HG03439 (cell line): ENCODE results near the gene ZNF770.

ENCODE experiments used
- ATAC-seq: cut with Tn5 transposase; IDR thresholded peaks from one replicate; pipeline ENCODE4 v1.9.1; 2021; ENCODE audit warnings: mild to moderate bottlenecking, moderate library complexity; ENCODE audit not compliant: unreplicated experiment

The ZNF770 gene

GRCh38 chr15:34988027-34988902 is at the start of gene ZNF770:
Gene ZNF770, minus strand, starts transcription at chr15:34988287. Its CDS starts 4,853 bp downstream, at chr15:34983434.
- peak; percentile 71 for ATAC-seq

- no peak for ATAC-seq
These were observed 40.3 kb upstream of the ZNF770 start for GRCh38 chr15:35028235-35028984.

- no peak for ATAC-seq
These were observed 35.7 kb upstream of the ZNF770 start for GRCh38 chr15:35023804-35024203.

GRCh38 chr15:35020974-35021373 is 32.9 kb upstream of the ZNF770 start:
- ATAC-seq: no peak

GRCh38 chr15:35019404-35020327 is 31.6 kb upstream of the ZNF770 start:
- ATAC-seq: no peak

- no peak for ATAC-seq
These were observed 26.2 kb upstream of the ZNF770 start for GRCh38 chr15:35014241-35014640.

- ATAC-seq: no peak
These were observed 25.3 kb upstream of the ZNF770 start for GRCh38 chr15:35013370-35013769.

- ATAC-seq: no peak
These were observed 19.3 kb upstream of the ZNF770 start for GRCh38 chr15:35007397-35007796.

GRCh38 chr15:35005933-35006332 is 17.8 kb upstream of the ZNF770 start:
- no peak for ATAC-seq

- ATAC-seq: no peak
These were observed 15.8 kb upstream of the ZNF770 start for GRCh38 chr15:35003928-35004327.

- ATAC-seq: no peak
These were observed 12.4 kb upstream of the ZNF770 start for GRCh38 chr15:35000511-35000910.

GRCh38 chr15:34999906-35000305 is 11.8 kb upstream of the ZNF770 start:
- ATAC-seq: no peak

GRCh38 chr15:34994925-34995324 is 6.8 kb upstream of the ZNF770 start:
- no peak for ATAC-seq

GRCh38 chr15:34993877-34994276 is 5.8 kb upstream of the ZNF770 start:
- ATAC-seq: peak; percentile 84

GRCh38 chr15:34993412-34993811 is 5.3 kb upstream of the ZNF770 start:
- peak; percentile 17 for ATAC-seq

- ATAC-seq: peak; percentile 3
These were observed 469 bp downstream of the ZNF770 start for GRCh38 chr15:34987609-34988026.

- no peak for ATAC-seq
These were observed 1.2 kb downstream of the ZNF770 start for GRCh38 chr15:34986771-34987480.

- ATAC-seq: no peak
These were observed 1.8 kb downstream of the ZNF770 start for GRCh38 chr15:34986326-34986725.

- no peak for ATAC-seq
These were observed 3.0 kb downstream of the ZNF770 start for GRCh38 chr15:34984889-34985630.

GRCh38 chr15:34976743-34977142 is 11.3 kb downstream of the ZNF770 start:
- ATAC-seq: no peak
